ENCODE results near the gene STAC3. TPM values are rescaled to one million over a fixed set of nuclear protein-coding genes. Genes with fewer than 3 reads are reported as not detected.

STAC3 gene
- polyA plus RNA-seq, 2 of the 4 experiments (the other 2 are of a cell fraction) = 0.40 to 0.43 TPM

- Histone ChIP-seq H3K9me3 (no peaks in the 10 kb centered on the region), H3K4me2 (no peak overlapping the region), H3K27ac (no peak overlapping the region), H3K4me1 (0 out of 3 replicates have a peak, but pooled peaks cover 3% of the 10 kb centered on the region), H3K4me3 (no peak overlapping the region)
- ATAC-seq = peak in 1 of 2 experiments; percentile 58; a peak in 3 of 6 replicates
- DNase-seq (ENCODE audit: low read depth in 1 of 2, low spot score in 1 of 2) = no peak
- no peak for FAIRE-seq
- ChIA-PET CTCF (interaction anchor here (0.6 to 18.3 kb wide), 15 partner anchors 8 to 292 kb away, joined by 3 to 316 read pairs (median 4); partner anchors contain the start of genes GLI1, INHBE and STAC3), POLR2A (no interaction called here)
- 42% methylated on average over 2 of the region's 2 CpGs for WGBS (ENCODE audit: missing lambda C conversion rate)
- TF ChIP-seq RFX5 (IDR thresholded peaks at IDR 0.05) (no peak), FOXS1 (CRISPR knock-in tag; IDR thresholded peaks at IDR 0.05) (no peak), TP53 (CRISPR knock-in tag; IDR thresholded peaks at IDR 0.05) (no peak), POLR2AphosphoS2 (conservative IDR thresholded peaks at IDR 0.05; ENCODE audit: low read length) (no peak), HOXB13 (CRISPR knock-in tag; IDR thresholded peaks at IDR 0.05; ENCODE audit: low read depth) (no peak), BCL3 (IDR thresholded peaks at IDR 0.05) (no peak), FOSL2 (IDR thresholded peaks at IDR 0.05) (no peak), FOSL2 (CRISPR knock-in tag; IDR thresholded peaks at IDR 0.05) (no peak), JUNB (IDR thresholded peaks at IDR 0.05) (no peak)
Observed at GRCh38 chr12:57263096-57263495, 12.1 kb upstream of the STAC3 start.

- H3K27ac ChIP-seq = no peak overlapping the region
- H3K4me1 ChIP-seq = 0 out of 3 replicates have a peak, but pooled peaks cover 3% of the 10 kb centered on the region
- TF ChIP-seq HMGXB4 (CRISPR knock-in tag; IDR thresholded peaks at IDR 0.05; ENCODE audit: borderline replicate concordance) = no peak
- TF ChIP-seq FOSL2 (IDR thresholded peaks at IDR 0.05) = no peak
- TF ChIP-seq FOSL2 (CRISPR knock-in tag; IDR thresholded peaks at IDR 0.05) = no peak
- TF ChIP-seq MAZ (IDR thresholded peaks at IDR 0.05; ENCODE audit: borderline replicate concordance, low read depth, low read length) = no peak
- no peak for TF ChIP-seq CTCF (IDR thresholded peaks at IDR 0.05)
- no peak for TF ChIP-seq PHF8 (IDR thresholded peaks at IDR 0.05; ENCODE audit: borderline replicate concordance, low read depth)
- TF ChIP-seq POLR2AphosphoS2 (conservative IDR thresholded peaks at IDR 0.05; ENCODE audit: low read length) = no peak
- no peak for TF ChIP-seq FOSB (CRISPR knock-in tag; IDR thresholded peaks at IDR 0.05)
- TF ChIP-seq KDM1A (IDR thresholded peaks at IDR 0.05; ENCODE audit: low read depth) = no peak
- TF ChIP-seq ESRRA (IDR thresholded peaks at IDR 0.05; ENCODE audit: borderline replicate concordance, low read length) = no peak
- ChIA-PET CTCF (interaction anchor here (0.7 to 18.3 kb wide), 10 partner anchors 14 to 204 kb away, joined by 3 to 316 read pairs (median 4); partner anchors contain the start of genes GLI1, INHBE and STAC3), POLR2A (no interaction called here)
- H3K4me2 ChIP-seq = no peak overlapping the region
- no peaks in the 10 kb centered on the region for H3K9me3 ChIP-seq
- FAIRE-seq (no peak), ATAC-seq (no peak), DNase-seq (ENCODE audit: low read depth in 1 of 2, low spot score in 1 of 2) (no peak)
- 68% methylated on average over 3 of the region's 3 CpGs for WGBS (ENCODE audit: missing lambda C conversion rate)
- H3K4me3 ChIP-seq = no peak overlapping the region
Observed at GRCh38 chr12:57262126-57262822, 11.3 kb upstream of the STAC3 start.

- ChIA-PET POLR2A (no interaction called here), CTCF (interaction anchor here (0.6 to 18.3 kb wide), 7 partner anchors 14 to 205 kb away, joined by 3 to 316 read pairs (median 4); partner anchors contain the start of genes GLI1, INHBE and STAC3)
- WGBS (ENCODE audit: missing lambda C conversion rate) = 50% methylated on average over 2 of the region's 2 CpGs
- Histone ChIP-seq H3K4me1 (0 out of 3 replicates have a peak, but pooled peaks cover 3% of the 10 kb centered on the region), H3K27ac (no peak overlapping the region), H3K4me3 (no peak overlapping the region), H3K9me3 (no peaks in the 10 kb centered on the region), H3K4me2 (no peak overlapping the region)
- DNase-seq (ENCODE audit: low read depth in 1 of 2, low spot score in 1 of 2) = no peak
- no peak for FAIRE-seq
- ATAC-seq = no peak
- TF ChIP-seq HES2 (IDR thresholded peaks at IDR 0.05) (no peak), MAFK (IDR thresholded peaks at IDR 0.05; ENCODE audit: partially characterized antibody) (no peak), POLR2A (IDR thresholded peaks at IDR 0.05; ENCODE audit: low read length) (no peak), BCL3 (IDR thresholded peaks at IDR 0.05) (no peak), EHF (CRISPR knock-in tag; IDR thresholded peaks at IDR 0.05) (no peak), ZNF302 (CRISPR knock-in tag; IDR thresholded peaks at IDR 0.05) (no peak), FOSB (CRISPR knock-in tag; IDR thresholded peaks at IDR 0.05) (no peak)
Observed at GRCh38 chr12:57261428-57261865, 10.5 kb upstream of the STAC3 start.
